B cell (primary cell): Measurements from ENCODE around the gene PDXP. TPM values are rescaled to one million over a fixed set of nuclear protein-coding genes. Genes with fewer than 3 reads are reported as not detected.

Experiments
- ATAC-seq: fragments of 200-7000 bp; cut with Tn5 transposase; one replicate; pipeline ENCODE4 v1.10.0; 2021; ENCODE audit warnings: low read depth, mild to moderate bottlenecking, moderate number of reproducible peaks, moderate library complexity
- CTCF ChIA-PET: fragments of 350-600 bp; sonication (Branson Sonifier 250); formaldehyde crosslinking; loops from one replicate; lab custom pipeline; 2021; ENCODE audit warnings: antibody characterized with exemption, inconsistent platforms; lab: Charles Lee
- POLR2A ChIA-PET: fragments of 350-600 bp; sonication (Branson Sonifier 250); formaldehyde crosslinking; loops from one replicate; lab custom pipeline; 2021; ENCODE audit warnings: antibody characterized with exemption; lab: Charles Lee
- DNase-seq: peaks from one replicate; pipeline ENCODE4 v3.0.0; 2013
- H2AFZ ChIP-seq: 2 replicates; pipeline ENCODE4 v1.6.1; 2012; ENCODE audit warnings: mild to moderate bottlenecking, low read depth, low read length; ENCODE audit not compliant: insufficient read depth, poor library complexity, severe bottlenecking
- H3K27ac ChIP-seq, 2 donors: 1 replicate in 1 of 2; 2 replicates in 1 of 2; pipeline ENCODE4 v1.5.1; 2012 to 2013; ENCODE audit warnings: low read length in 2 of 2, mild to moderate bottlenecking in 2 of 2, moderate library complexity in 1 of 2
- H3K27me3 ChIP-seq, 4 experiments: fragments of 200-600 bp in 1 of 4; sonication (generic) in 1 of 4; replicated peaks in 1 of 4; 1 replicate in 2 of 4; 2 replicates in 2 of 4; pipeline versions ENCODE4 v1.6.1 to v1.7.0; 2013 to 2016; ENCODE audit warnings: low read length in 3 of 4, mild to moderate bottlenecking in 2 of 4, mixed read lengths in 1 of 4, moderate library complexity in 1 of 4; ENCODE audit not compliant: insufficient read depth in 4 of 4, control insufficient read depth in 3 of 4; ENCODE audit errors: control extremely low read depth in 1 of 4
- H3K36me3 ChIP-seq, 2 experiments: replicated peaks in 1 of 2; 1 replicate in 1 of 2; 2 replicates in 1 of 2; pipeline versions ENCODE4 v1.6.1 to v1.7.1; 2013; ENCODE audit warnings: low read length in 1 of 2; ENCODE audit not compliant: insufficient read depth in 2 of 2, control insufficient read depth in 1 of 2; ENCODE audit errors: control extremely low read depth in 1 of 2, extremely low read depth in 1 of 2
- H3K4me1 ChIP-seq, 2 donors: fragments of 200-600 bp in 1 of 2; sonication (generic) in 1 of 2; 1 replicate in 1 of 2; 2 replicates in 1 of 2; pipeline versions ENCODE4 v1.5.1 to v1.6.1; 2013 to 2017; ENCODE audit warnings: low read length in 2 of 2; ENCODE audit not compliant: control insufficient read depth in 2 of 2, insufficient read depth in 2 of 2
- H3K4me2 ChIP-seq: replicated peaks from 2 replicates; pipeline ENCODE3; 2012; ENCODE audit warnings: mild to moderate bottlenecking, low read depth, low read length; ENCODE audit not compliant: poor library complexity, severe bottlenecking
- H3K4me3 ChIP-seq, 5 experiments: fragments of 200-600 bp in 1 of 5; sonication (generic) in 1 of 5; 1 replicate in 3 of 5; 2 replicates in 2 of 5; pipeline versions ENCODE4 v1.5.1 to v1.7.0; 2011 to 2016; ENCODE audit warnings: low read length in 4 of 5, mild to moderate bottlenecking in 4 of 5, low read depth in 2 of 5, control low read depth in 1 of 5, moderate library complexity in 1 of 5; ENCODE audit not compliant: insufficient read depth in 1 of 5; ENCODE audit errors: control extremely low read depth in 1 of 5, extremely low read depth in 1 of 5
- H3K79me2 ChIP-seq: fragments of 200-600 bp; sonication (generic); one replicate; pipeline ENCODE4 v1.6.0; 2016; ENCODE audit warnings: low read length; ENCODE audit not compliant: control insufficient read depth, insufficient read depth
- H3K9ac ChIP-seq: fragments of 200-600 bp; sonication (generic); 2 replicates; pipeline ENCODE4 v1.6.1; 2017; ENCODE audit warnings: mild to moderate bottlenecking, low read length, moderate library complexity
- H3K9me3 ChIP-seq, 3 donors: one replicate each; pipeline versions ENCODE4 v1.6.1 to v1.7.1; 2013; ENCODE audit warnings: low read length in 2 of 3; ENCODE audit not compliant: control insufficient read depth in 2 of 3, insufficient read depth in 1 of 3; ENCODE audit errors: control extremely low read depth in 1 of 3
- H4K20me1 ChIP-seq: 2 replicates; pipeline ENCODE4 v1.6.0; 2012; ENCODE audit warnings: mild to moderate bottlenecking, low read length; ENCODE audit not compliant: insufficient read depth, control insufficient read depth, poor library complexity, severe bottlenecking
- H3K27ac Mint-ChIP-seq: one replicate; pipeline ENCODE4 v1.8.0; 2021; ENCODE audit warnings: mixed read lengths
- H3K27me3 Mint-ChIP-seq: one replicate; pipeline ENCODE4 v1.8.0; 2021; ENCODE audit warnings: mixed read lengths
- H3K4me1 Mint-ChIP-seq: one replicate; pipeline ENCODE4 v1.8.0; 2021; ENCODE audit warnings: mixed read lengths
- H3K4me3 Mint-ChIP-seq: one replicate; pipeline ENCODE4 v1.8.0; 2021; ENCODE audit warnings: mixed read lengths
- H3K9me3 Mint-ChIP-seq: one replicate; pipeline ENCODE4 v1.8.0; 2022; ENCODE audit warnings: mixed read lengths; ENCODE audit not compliant: insufficient read depth
- EZH2 ChIP-seq: IDR thresholded peaks from 2 replicates; pipeline ENCODE4 v1.6.1; 2012; ENCODE audit warnings: borderline replicate concordance, low read depth, mild to moderate bottlenecking, moderate library complexity, low read length; ENCODE audit not compliant: insufficient read depth, poor library complexity, severe bottlenecking
- WGBS: methylation state at CpG from one replicate; pipeline ENCODE4 v1.1.5; 2013; ENCODE audit warnings: missing lambda C conversion rate; ENCODE audit not compliant: insufficient coverage; 5-methylcytosine and 5-hydroxymethylcytosine counted together
- intact Hi-C: fragments of 100-400 bp; cut with micrococcal nuclease; formaldehyde crosslinking; loops from one replicate; pipeline ENCODE4 v1.10.0; 2022
- polyA plus RNA-seq: library from polyadenylated mRNA; depleted of rRNA; stranded (reverse); fragments of >200 nt; gene quantifications from 2 replicates; pipeline ENCODE4 v1.2.3, GENCODE V29; 2012
- total RNA-seq, 2 donors: library from RNA; stranded (reverse); fragments of 120-200 nt in 1 of 2; gene quantifications; 1 replicate in 1 of 2; 2 replicates in 1 of 2; pipeline versions ENCODE4 v1.2.3 to v1.2.4, GENCODE V29; 2013 to 2022
- TF ChIP-seq, protein P1 (sequence below): fragments of 200-600 bp; IDR thresholded peaks from one replicate; pipeline ENCODE4 v1.8.0; 2022; ENCODE audit warnings: antibody characterized with exemption, mild to moderate bottlenecking

Gene PDXP
- total and polyA plus RNA-seq, 2 donors (not counting 1 experiment from before 2014, with no cell fraction given) = 16.6 to 17.5 TPM

DNA sequence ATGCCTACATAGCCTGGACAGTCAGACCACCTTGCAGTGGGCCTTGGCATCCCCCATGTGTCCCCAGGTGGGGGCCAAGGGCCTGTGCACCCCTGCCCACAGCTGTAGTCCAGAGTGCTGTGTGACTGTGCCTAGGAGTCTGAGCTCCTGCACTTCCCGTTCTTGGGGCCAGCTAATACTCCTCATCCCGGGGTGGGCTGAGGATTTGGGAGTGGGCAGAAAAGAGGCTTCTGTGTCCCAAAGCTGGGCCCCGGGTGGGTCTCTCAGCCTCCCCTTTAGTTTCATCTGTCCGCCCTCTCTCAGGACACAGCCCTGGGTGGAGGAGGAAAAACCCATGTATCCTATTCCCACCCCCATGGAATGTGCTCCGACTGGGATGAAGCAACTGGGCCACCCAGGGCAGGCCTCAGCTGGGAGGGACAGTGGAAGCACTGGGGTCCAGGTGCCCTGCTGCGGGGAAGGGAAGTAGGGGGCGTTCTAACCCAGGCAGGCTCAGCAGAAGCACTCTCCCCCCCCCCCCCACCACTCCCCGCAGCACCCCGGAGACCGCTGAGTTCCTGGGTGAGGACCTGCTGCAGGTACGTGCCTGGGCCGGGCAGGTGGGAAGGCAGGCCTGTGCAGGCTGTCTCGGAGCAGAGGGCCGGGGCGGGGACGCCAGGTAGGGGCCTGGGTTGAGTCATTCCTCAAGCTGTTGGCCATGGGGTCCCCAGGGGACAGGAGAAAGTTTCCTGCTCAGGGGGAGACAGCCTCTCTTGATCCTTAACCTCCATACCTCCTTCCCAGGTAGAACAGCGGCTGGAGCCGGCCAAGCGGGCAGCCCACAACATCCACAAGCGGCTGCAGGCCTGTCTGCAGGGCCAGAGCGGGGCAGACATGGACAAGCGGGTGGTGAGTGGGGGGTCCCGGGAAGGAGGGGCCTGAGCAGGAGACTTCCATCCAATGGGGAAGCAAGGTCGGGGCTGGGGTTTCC is 17.6 kb upstream of the PDXP start:
- H3K4me2 ChIP-seq = peak overlapping the region; percentile 94
- WGBS = 63% methylated on average over 12 of the region's 24 CpGs
- peaks cover 48 to 64% of the 10 kb centered on the region in 2 donors for H3K4me1 ChIP-seq
- no peaks in the 10 kb centered on the region for H3K27me3 ChIP-seq
- CTCF ChIA-PET = interaction anchor here (0.7 to 22.4 kb wide), 10 partner anchors 10 to 256 kb away, joined by 3 to 620 read pairs (median 4); partner anchors contain the start of genes GGA1, LGALS1, NOL12 and PDXP
- ATAC-seq (no peak), DNase-seq (no peak)
- no peak for TF ChIP-seq EZH2
- TF ChIP-seq, protein P1, sequence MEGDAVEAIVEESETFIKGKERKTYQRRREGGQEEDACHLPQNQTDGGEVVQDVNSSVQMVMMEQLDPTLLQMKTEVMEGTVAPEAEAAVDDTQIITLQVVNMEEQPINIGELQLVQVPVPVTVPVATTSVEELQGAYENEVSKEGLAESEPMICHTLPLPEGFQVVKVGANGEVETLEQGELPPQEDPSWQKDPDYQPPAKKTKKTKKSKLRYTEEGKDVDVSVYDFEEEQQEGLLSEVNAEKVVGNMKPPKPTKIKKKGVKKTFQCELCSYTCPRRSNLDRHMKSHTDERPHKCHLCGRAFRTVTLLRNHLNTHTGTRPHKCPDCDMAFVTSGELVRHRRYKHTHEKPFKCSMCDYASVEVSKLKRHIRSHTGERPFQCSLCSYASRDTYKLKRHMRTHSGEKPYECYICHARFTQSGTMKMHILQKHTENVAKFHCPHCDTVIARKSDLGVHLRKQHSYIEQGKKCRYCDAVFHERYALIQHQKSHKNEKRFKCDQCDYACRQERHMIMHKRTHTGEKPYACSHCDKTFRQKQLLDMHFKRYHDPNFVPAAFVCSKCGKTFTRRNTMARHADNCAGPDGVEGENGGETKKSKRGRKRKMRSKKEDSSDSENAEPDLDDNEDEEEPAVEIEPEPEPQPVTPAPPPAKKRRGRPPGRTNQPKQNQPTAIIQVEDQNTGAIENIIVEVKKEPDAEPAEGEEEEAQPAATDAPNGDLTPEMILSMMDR = no peak
- Mint-ChIP-seq H3K4me1 (peaks cover 57% of the 10 kb centered on the region), H3K9me3 (no peaks in the 10 kb centered on the region), H3K27me3 (no peaks in the 10 kb centered on the region), H3K4me3 (peak overlapping the region; percentile 85), H3K27ac (peak overlapping the region; percentile 95)
- POLR2A ChIA-PET = interaction anchor here (0.6 to 2.7 kb wide), 8 partner anchors 7 to 1043 kb away, joined by 3 to 27 read pairs (median 4); no protein-coding TSS in a partner anchor
- H3K9me3 ChIP-seq = no peaks in the 10 kb centered on the region
- peak overlapping the region; percentile 59 to 79 for H3K27ac ChIP-seq
- peak overlapping the region; percentile 57 to 76 (median 71) for H3K4me3 ChIP-seq
- peak overlapping the region; percentile 69 for H2AFZ ChIP-seq
- intact Hi-C loops = no loop called here
- H3K79me2 ChIP-seq = peaks cover 33% of the 10 kb centered on the region
- peak overlapping the region; percentile 77 for H3K9ac ChIP-seq
- peaks cover 0 to 43% of the 10 kb centered on the region in 2 experiments for H3K36me3 ChIP-seq
- peaks cover 20% of the 10 kb centered on the region for H4K20me1 ChIP-seq
